ENCODE data around the gene TNNC1. TPM values are rescaled to one million over a fixed set of nuclear protein-coding genes. Genes with fewer than 3 reads are reported as not detected.

The TNNC1 gene
- polyA plus RNA-seq, 1 donor from 2014 or later = 2.2 TPM

- no peak overlapping the region for H3K27ac ChIP-seq (ENCODE audit: low read length)
- peaks cover 7% of the 10 kb centered on the region for H3K36me3 ChIP-seq (ENCODE audit: insufficient read depth, low read length)
These were observed 50.5 kb downstream of the TNNC1 start for GRCh38 chr3:52403271-52403841.

GRCh38 chr3:52402706-52403270, 51.1 kb downstream of the TNNC1 start:
- Histone ChIP-seq H3K36me3 (ENCODE audit: insufficient read depth, low read length) (peaks cover 7% of the 10 kb centered on the region), H3K4me3 (ENCODE audit: low read length) (no peak overlapping the region), H3K9me3 (ENCODE audit: low read length) (no peaks in the 10 kb centered on the region), H3K9me2 (ENCODE audit: insufficient read depth, low read length) (no peaks in the 10 kb centered on the region), H3F3A (ENCODE audit: insufficient read depth, low read length, poor library complexity, severe bottlenecking) (no peaks in the 10 kb centered on the region), H3K79me2 (replicated peaks; ENCODE audit: insufficient read depth, low read length) (peaks cover 1% of the 10 kb centered on the region), H3K9ac (ENCODE audit: low read length) (no peak overlapping the region), H3K27ac (ENCODE audit: low read length) (no peak overlapping the region), H3K4me2 (ENCODE audit: low read length) (no peak overlapping the region), H4K20me1 (ENCODE audit: insufficient read depth) (no peaks in the 10 kb centered on the region), H3K27me3 (ENCODE audit: insufficient read depth, low read depth, low read length) (no peaks in the 10 kb centered on the region), H2AFZ (ENCODE audit: low read depth, low read length) (no peak overlapping the region)
- TF ChIP-seq EP300 (conservative IDR thresholded peaks at IDR 0.05; ENCODE audit: poor library complexity, severe bottlenecking) = no peak
- no peak for TF ChIP-seq MXI1 (conservative IDR thresholded peaks at IDR 0.05; ENCODE audit: poor library complexity, severe bottlenecking)
- TF ChIP-seq SMC3 (conservative IDR thresholded peaks at IDR 0.05; ENCODE audit: poor library complexity) = no peak
- TF ChIP-seq REST (IDR thresholded peaks at IDR 0.05; ENCODE audit: borderline replicate concordance) = no peak

More at GRCh38 chr3:52403271-52403841, 50.5 kb downstream of the TNNC1 start:
- peaks cover 7% of the 10 kb centered on the region for H3K79me2 ChIP-seq (replicated peaks; ENCODE audit: insufficient read depth, low read length)
- TF ChIP-seq POLR2AphosphoS5 (IDR thresholded peaks at IDR 0.05) (no peak), TAF1 (IDR thresholded peaks at IDR 0.05; ENCODE audit: low read depth) (no peak), MXI1 (conservative IDR thresholded peaks at IDR 0.05; ENCODE audit: poor library complexity, severe bottlenecking) (no peak), RAD21 (conservative IDR thresholded peaks at IDR 0.05) (no peak), EP300 (conservative IDR thresholded peaks at IDR 0.05; ENCODE audit: poor library complexity, severe bottlenecking) (no peak), SMC3 (conservative IDR thresholded peaks at IDR 0.05; ENCODE audit: poor library complexity) (no peak), CTCF (IDR thresholded peaks at IDR 0.05; ENCODE audit: poor library complexity, severe bottlenecking) (no peak), EZH2 (IDR thresholded peaks at IDR 0.05; ENCODE audit: borderline replicate concordance, insufficient read depth, low read length, poor library complexity, severe bottlenecking) (no peak), REST (IDR thresholded peaks at IDR 0.05; ENCODE audit: borderline replicate concordance) (no peak)
- no peaks in the 10 kb centered on the region for H3K9me2 ChIP-seq (ENCODE audit: insufficient read depth, low read length)
- no peak overlapping the region for H3K4me2 ChIP-seq (ENCODE audit: low read length)
- H3F3A ChIP-seq (ENCODE audit: insufficient read depth, low read length, poor library complexity, severe bottlenecking) = no peaks in the 10 kb centered on the region
- H4K20me1 ChIP-seq (ENCODE audit: insufficient read depth) = no peaks in the 10 kb centered on the region
- no peak overlapping the region for H3K9ac ChIP-seq (ENCODE audit: low read length)
- H3K27me3 ChIP-seq (ENCODE audit: insufficient read depth, low read depth, low read length) = no peaks in the 10 kb centered on the region
- no peaks in the 10 kb centered on the region for H3K9me3 ChIP-seq (ENCODE audit: low read length)
- no peak overlapping the region for H2AFZ ChIP-seq (ENCODE audit: low read depth, low read length)
- H3K4me3 ChIP-seq (ENCODE audit: low read length) = no peak overlapping the region

All from neural cell (in vitro differentiated cells).